T-helper 2 cell (primary cell): Measurements from ENCODE around the gene PARL.
A peak's percentile ranks its signal among the peaks of the same experiment; 100 is the strongest.

Source experiments
- DNase-seq, 5 experiments: peaks; one replicate each; pipeline versions ENCODE4 v3.0.0 to v3.0.0-alpha.2; 2012 to 2022

PARL gene

GRCh38 chr3:183845608-183846288 lies 38.9 kb downstream of the PARL start:
- no peak for DNase-seq

GRCh38 chr3:183845090-183845489 lies 39.6 kb downstream of the PARL start:
- DNase-seq: no peak

- no peak for DNase-seq
These were observed 40.1 kb downstream of the PARL start for GRCh38 chr3:183844606-183845005.

GRCh38 chr3:183839751-183840150 lies 44.9 kb downstream of the PARL start:
- no peak for DNase-seq

- DNase-seq: no peak
These were observed 46.8 kb downstream of the PARL start for GRCh38 chr3:183837894-183838293.

- DNase-seq: no peak
These were observed 47.3 kb downstream of the PARL start for GRCh38 chr3:183837390-183837789.

- DNase-seq: no peak
These were observed 51.2 kb downstream of the PARL start for GRCh38 chr3:183833516-183833915.

GRCh38 chr3:183830187-183830586 lies 54.5 kb downstream of the PARL start:
- no peak for DNase-seq

- no peak for DNase-seq
These were observed 55.2 kb downstream of the PARL start for GRCh38 chr3:183829466-183829865.

- DNase-seq: no peak
These were observed 56.2 kb downstream of the PARL start for GRCh38 chr3:183828538-183828870.

GRCh38 chr3:183827809-183828537 lies 56.7 kb downstream of the PARL start:
- no peak for DNase-seq

GRCh38 chr3:183826448-183827250 lies 58.0 kb downstream of the PARL start:
- DNase-seq: no peak

- DNase-seq: peak in 2 of 5 experiments; percentile 24 to 33
These were observed 59.1 kb downstream of the PARL start, which contains the start of gene MAP6D1 for GRCh38 chr3:183825456-183826161. MAP6D1 (minus strand) TSS chr3:183825577; CDS start chr3:183825547, 30 bp downstream.

- no peak for DNase-seq
These were observed 59.8 kb downstream of the PARL start for GRCh38 chr3:183824761-183825455.

- DNase-seq: no peak
These were observed 60.7 kb downstream of the PARL start for GRCh38 chr3:183823963-183824362.

- no peak for DNase-seq
These were observed 62.0 kb downstream of the PARL start for GRCh38 chr3:183822631-183823030.

GRCh38 chr3:183819831-183820230 lies 64.8 kb downstream of the PARL start:
- no peak for DNase-seq

- no peak for DNase-seq
These were observed 65.7 kb downstream of the PARL start for GRCh38 chr3:183818706-183819624.

GRCh38 chr3:183818041-183818620 lies 66.5 kb downstream of the PARL start:
- DNase-seq: no peak

GRCh38 chr3:183817639-183818038 lies 67.0 kb downstream of the PARL start:
- DNase-seq: no peak
